Transverse colon (tissue), 4 donors: ENCODE results near the gene TOX2. TPM values are rescaled to one million over a fixed set of nuclear protein-coding genes. Genes with fewer than 3 reads are reported as not detected.

Source experiments
- DNase-seq: peaks from one replicate; pipeline ENCODE4 v3.0.0-alpha.2; 2019
- H3K27ac ChIP-seq, 4 donors: fragments of 200-600 bp; sonication (generic); 2 replicates each; pipeline ENCODE4 v1.5.1; 2016 to 2018; ENCODE audit warnings: inconsistent platforms in 4 of 4
- H3K27me3 ChIP-seq: fragments of 200-600 bp; sonication (generic); 2 replicates; pipeline ENCODE4 v1.5.1; 2017; ENCODE audit warnings: inconsistent platforms
- H3K36me3 ChIP-seq, 4 donors: fragments of 200-600 bp; sonication (generic); 2 replicates each; pipeline ENCODE4 v1.5.1; 2017 to 2019; ENCODE audit warnings: inconsistent platforms in 4 of 4
- H3K4me1 ChIP-seq, 4 donors: fragments of 200-600 bp; sonication (generic); 2 replicates each; pipeline ENCODE4 v1.5.1; 2017 to 2020; ENCODE audit warnings: inconsistent platforms in 4 of 4
- H3K4me3 ChIP-seq, 4 donors: fragments of 200-600 bp; sonication (generic); 1 replicate in 1 of 4; 2 replicates in 3 of 4; pipeline versions ENCODE4 v1.5.1 to v1.6.1; 2017 to 2019; ENCODE audit warnings: inconsistent platforms in 4 of 4
- H3K9me3 ChIP-seq, 2 donors: fragments of 200-600 bp; sonication (generic); 2 replicates each; pipeline ENCODE4 v1.5.1; 2017 to 2019; ENCODE audit warnings: inconsistent platforms in 2 of 2
- CTCF ChIP-seq, 5 experiments: fragments of 200-600 bp in 3 of 5; fragments of 450-650 bp in 2 of 5; sonication (generic) in 3 of 5; IDR thresholded peaks; 1 replicate in 2 of 5; 2 replicates in 3 of 5; pipeline ENCODE4 v1.5.1; 2016 to 2017; ENCODE audit warnings: antibody characterized with exemption in 5 of 5, inconsistent platforms in 3 of 5, mild to moderate bottlenecking in 2 of 5, moderate library complexity in 1 of 5
- EP300 ChIP-seq: sonication (generic); formaldehyde crosslinking; IDR thresholded peaks from one replicate; pipeline ENCODE4 v1.6.1; 2017; ENCODE audit warnings: antibody characterized with exemption, low read depth
- POLR2A ChIP-seq: fragments of 450-650 bp; IDR thresholded peaks from one replicate; pipeline ENCODE4 v1.6.1; 2016; ENCODE audit warnings: antibody characterized with exemption, mild to moderate bottlenecking, moderate library complexity
- POLR2AphosphoS5 ChIP-seq, 3 donors: sonication (generic); formaldehyde crosslinking; IDR thresholded peaks; one replicate each; pipeline ENCODE4 v1.6.1; 2016; ENCODE audit warnings: antibody characterized with exemption in 3 of 3
- WGBS, 2 donors: methylation state at CpG; one replicate each; pipeline ENCODE4 v1.1.5; 2018; ENCODE audit warnings: low coverage in 1 of 2; 5-methylcytosine and 5-hydroxymethylcytosine counted together
- in situ Hi-C, 4 donors: fragments of 200-750 bp; cut with MboI; loops; one replicate each; pipeline versions ENCODE4 v1.15.0 to v1.15.1; 2017; ENCODE audit warnings: low sequenced_read_pairs in 3 of 4, low pct_ligation_motif_present in 1 of 4, low pct_unique_long_range_greater_than_20kb in 1 of 4
- intact Hi-C: fragments of 100-400 bp; cut with DNase I; formaldehyde crosslinking; loops from one replicate; pipeline ENCODE4 v1.15.1; 2023; ENCODE audit warnings: low total_unique reads
- total RNA-seq, 4 donors: library from RNA; depleted of rRNA; stranded (reverse); fragments of >200 nt; gene quantifications; one replicate each; pipeline ENCODE4 v1.1.0, GENCODE V29; 2016

The TOX2 gene
- total RNA-seq, 4 donors from 2014 or later, result 1.5 to 15.7 (median 6.8) TPM

GRCh38 chr20:44081476-44081875 lies 166.8 kb downstream of the TOX2 start:
- H3K9me3 ChIP-seq, result no peaks in the 10 kb centered on the region
- H3K36me3 ChIP-seq, result no peaks in the 10 kb centered on the region
- DNase-seq, result no peak
- 69% methylated on average over 4 of the region's 4 CpGs; no CpG with 5 or more reads in 1 of the 2 donors for WGBS, 2 donors
- H3K27ac ChIP-seq, result no peak overlapping the region
- in situ Hi-C loops, result loop anchor here (5.0 to 25.0 kb wide), 7 partner anchors 329 to 644 kb away; partner anchors contain the start of gene SRSF6 (in 1 of the 4)
- TF ChIP-seq EP300 (no peak), CTCF (IDR thresholded peaks at IDR 0.05) (no peak), POLR2A (no peak), POLR2AphosphoS5 (IDR thresholded peaks at IDR 0.05) (no peak)
- intact Hi-C loops, result no loop called here
- H3K4me3 ChIP-seq, result no peak overlapping the region
- H3K27me3 ChIP-seq, result no peaks in the 10 kb centered on the region
- H3K4me1 ChIP-seq, result no peaks in the 10 kb centered on the region

GRCh38 chr20:44081888-44082287 lies 167.2 kb downstream of the TOX2 start:
- no peak for DNase-seq
- no peaks in the 10 kb centered on the region for H3K27me3 ChIP-seq
- intact Hi-C loops, result no loop called here
- no peaks in the 10 kb centered on the region for H3K4me1 ChIP-seq
- H3K9me3 ChIP-seq, result no peaks in the 10 kb centered on the region
- 60 to 70% methylated on average over 2 to 5 of the region's 5 CpGs for WGBS, 2 donors
- no peak overlapping the region for H3K27ac ChIP-seq
- in situ Hi-C loops, result loop anchor here (5.0 to 25.0 kb wide), 7 partner anchors 330 to 645 kb away; partner anchors contain the start of gene SRSF6 (in 1 of the 4)
- no peaks in the 10 kb centered on the region for H3K36me3 ChIP-seq
- no peak overlapping the region for H3K4me3 ChIP-seq
- TF ChIP-seq EP300, result no peak
- TF ChIP-seq POLR2AphosphoS5 (IDR thresholded peaks at IDR 0.05), result no peak
- TF ChIP-seq POLR2A, result no peak
- no peak for TF ChIP-seq CTCF (IDR thresholded peaks at IDR 0.05)

GRCh38 chr20:44083220-44083933 lies 168.7 kb downstream of the TOX2 start:
- no peak for DNase-seq
- H3K27me3 ChIP-seq, result no peaks in the 10 kb centered on the region
- TF ChIP-seq POLR2AphosphoS5 (IDR thresholded peaks at IDR 0.05) (no peak), EP300 (no peak), CTCF (IDR thresholded peaks at IDR 0.05) (no peak), POLR2A (no peak)
- H3K27ac ChIP-seq, result no peak overlapping the region
- no peaks in the 10 kb centered on the region for H3K36me3 ChIP-seq
- no peaks in the 10 kb centered on the region for H3K4me1 ChIP-seq
- no peaks in the 10 kb centered on the region for H3K9me3 ChIP-seq
- H3K4me3 ChIP-seq, result no peak overlapping the region
- in situ Hi-C loops, result loop anchor here (5.0 to 25.0 kb wide), 7 partner anchors 331 to 646 kb away; partner anchors contain the start of gene SRSF6 (in 1 of the 4)
- intact Hi-C loops, result no loop called here
- 87 to 90% methylated on average over 5 to 10 of the region's 10 CpGs for WGBS, 2 donors

GRCh38 chr20:44084439-44084838 lies 169.8 kb downstream of the TOX2 start:
- Histone ChIP-seq H3K4me1 (no peaks in the 10 kb centered on the region), H3K27ac (no peak overlapping the region), H3K27me3 (no peaks in the 10 kb centered on the region), H3K9me3 (no peaks in the 10 kb centered on the region), H3K4me3 (no peak overlapping the region), H3K36me3 (no peaks in the 10 kb centered on the region)
- 43 to 54% methylated on average over 1 to 2 of the region's 2 CpGs for WGBS, 2 donors
- TF ChIP-seq EP300, result no peak
- TF ChIP-seq POLR2A, result no peak
- no peak for TF ChIP-seq CTCF (IDR thresholded peaks at IDR 0.05)
- TF ChIP-seq POLR2AphosphoS5 (IDR thresholded peaks at IDR 0.05), result no peak
- in situ Hi-C loops, result loop anchor here (5.0 to 25.0 kb wide), 7 partner anchors 332 to 647 kb away; partner anchors contain the start of gene SRSF6 (in 1 of the 4)
- intact Hi-C loops, result no loop called here
- DNase-seq, result no peak
